GM12875 (cell line): ENCODE measurements around the gene ASB18.

Experiments used
- H3K4me3 ChIP-seq: one replicate; pipeline ENCODE4 v1.5.1; 2011; ENCODE audit warnings: low read depth, low read length, control low read depth
- CTCF ChIP-seq: IDR thresholded peaks from 2 replicates; pipeline ENCODE4 v1.5.1; 2011; ENCODE audit warnings: low read depth, mild to moderate bottlenecking, control low read depth, inconsistent platforms, low read length, moderate library complexity, borderline replicate concordance; ENCODE audit not compliant: insufficient read depth

Gene ASB18

GRCh38 chr2:236196366-236196765 is 67.8 kb downstream of the ASB18 start:
- TF ChIP-seq CTCF = no peak

GRCh38 chr2:236195726-236196125 is 68.5 kb downstream of the ASB18 start:
- TF ChIP-seq CTCF = no peak
- no peak overlapping the region for H3K4me3 ChIP-seq

More at GRCh38 chr2:236196366-236196765, 67.8 kb downstream of the ASB18 start:
- H3K4me3 ChIP-seq = no peak overlapping the region

GRCh38 chr2:236194786-236195185 is 69.4 kb downstream of the ASB18 start:
- no peak for TF ChIP-seq CTCF
- H3K4me3 ChIP-seq = no peak overlapping the region

- no peak for TF ChIP-seq CTCF
- no peak overlapping the region for H3K4me3 ChIP-seq
Observed at GRCh38 chr2:236193026-236193425, 71.2 kb downstream of the ASB18 start.

GRCh38 chr2:236190674-236191073 is 73.5 kb downstream of the ASB18 start:
- no peak overlapping the region for H3K4me3 ChIP-seq
- no peak for TF ChIP-seq CTCF

- no peak for TF ChIP-seq CTCF
- H3K4me3 ChIP-seq = no peak overlapping the region
Observed at GRCh38 chr2:236184701-236185100, 79.5 kb downstream of the ASB18 start.

GRCh38 chr2:236180831-236181453 is 83.3 kb downstream of the ASB18 start:
- no peak overlapping the region for H3K4me3 ChIP-seq
- peak; percentile 50; the same call in 1 of the 2 replicates for TF ChIP-seq CTCF
